ENCODE data around the gene DCAF16.

- no peak for TF ChIP-seq CTCF (optimal IDR thresholded peaks at IDR 0.05 in 1 of 3, IDR thresholded peaks at IDR 0.05 in 1 of 3, conservative IDR thresholded peaks at IDR 0.05 in 1 of 3; ENCODE audit: extremely low read depth in 1 of 3, insufficient read depth in 2 of 3, low read length in 3 of 3)
- TF ChIP-seq EZH2 (IDR thresholded peaks at IDR 0.05; ENCODE audit: low read length) = no peak
Measured at GRCh38 chr4:17812801-17813200, 2.2 kb upstream of the DCAF16 start.

All from keratinocyte (primary cell).